Natural killer cell (primary cell): ENCODE measurements around the gene VILL. TPM values are rescaled to one million over a fixed set of nuclear protein-coding genes. Genes with fewer than 3 reads are reported as not detected.
"Not testable (repeated sequence)": the region's sequence is repeated elsewhere in the genome, so short reads cannot be mapped to it uniquely, and the experiment has no call there.

Experiments used
- ATAC-seq, 3 donors: fragments of 150-1000 bp in 2 of 3; fragments of 200-7000 bp in 1 of 3; cut with Tn5 transposase; 1 replicate in 1 of 3; 2 replicates in 2 of 3; pipeline ENCODE4 v1.10.0; 2021; ENCODE audit warnings: mild to moderate bottlenecking in 2 of 3, moderate library complexity in 2 of 3
- DNase-seq, 2 donors: peaks; one replicate each; pipeline versions ENCODE4 v3.0.0 to v3.0.0-alpha.2; 2013 to 2021; ENCODE audit warnings: mixed read lengths in 1 of 2
- H3K27ac ChIP-seq: one replicate; pipeline ENCODE4 v1.5.1; 2013; ENCODE audit warnings: mild to moderate bottlenecking, low read length
- H3K27me3 ChIP-seq: one replicate; pipeline ENCODE4 v1.6.1; 2013; ENCODE audit warnings: low read length; ENCODE audit not compliant: control insufficient read depth, insufficient read depth
- H3K36me3 ChIP-seq: one replicate; pipeline ENCODE4 v1.6.1; 2013; ENCODE audit warnings: low read length; ENCODE audit not compliant: control insufficient read depth, insufficient read depth
- H3K4me1 ChIP-seq: one replicate; pipeline ENCODE4 v1.6.1; 2013; ENCODE audit warnings: low read length; ENCODE audit not compliant: control insufficient read depth, insufficient read depth
- H3K4me3 ChIP-seq: one replicate; pipeline ENCODE4 v1.5.1; 2013; ENCODE audit warnings: low read length
- H3K9me3 ChIP-seq: one replicate; pipeline ENCODE4 v1.6.1; 2013; ENCODE audit warnings: low read length; ENCODE audit not compliant: control insufficient read depth, insufficient read depth
- H3K27ac Mint-ChIP-seq, 2 donors: one replicate each; pipeline ENCODE4 v1.8.0; 2022; ENCODE audit warnings: mild to moderate bottlenecking in 2 of 2, mixed read lengths in 2 of 2, moderate library complexity in 1 of 2
- H3K27me3 Mint-ChIP-seq, 2 donors: one replicate each; pipeline ENCODE4 v1.8.0; 2022; ENCODE audit warnings: low read depth in 2 of 2, mixed read lengths in 2 of 2
- H3K36me3 Mint-ChIP-seq: one replicate; pipeline ENCODE4 v1.8.0; 2022; ENCODE audit warnings: mixed read lengths
- H3K4me1 Mint-ChIP-seq, 2 donors: one replicate each; pipeline ENCODE4 v1.8.0; 2022; ENCODE audit warnings: mixed read lengths in 2 of 2
- H3K4me3 Mint-ChIP-seq: one replicate; pipeline ENCODE4 v1.8.0; 2022; ENCODE audit warnings: mild to moderate bottlenecking, moderate library complexity, mixed read lengths
- H3K9me3 Mint-ChIP-seq, 2 donors: one replicate each; pipeline ENCODE4 v1.8.0; 2022; ENCODE audit warnings: mixed read lengths in 2 of 2
- WGBS: methylation state at CpG from one replicate; pipeline ENCODE4 v1.1.7; 2013; ENCODE audit warnings: missing lambda C conversion rate; ENCODE audit not compliant: insufficient coverage; 5-methylcytosine and 5-hydroxymethylcytosine counted together
- intact Hi-C: fragments of 100-400 bp; cut with micrococcal nuclease; formaldehyde crosslinking; loops from one replicate; pipeline ENCODE4 v1.14.2; 2022
- total RNA-seq, 4 donors: library from RNA; stranded (reverse); fragments of 120-200 nt in 1 of 4; gene quantifications; one replicate each; pipeline versions ENCODE4 v1.2.3 to v1.2.4, GENCODE V29; 2013 to 2022
- TF ChIP-seq, protein P1 (sequence below): fragments of 200-600 bp; IDR thresholded peaks from one replicate; pipeline ENCODE4 v1.8.0; 2022; ENCODE audit warnings: antibody characterized with exemption

Gene VILL
- total RNA-seq, 3 donors from 2014 or later (not counting 1 experiment from before 2014, with no cell fraction given) = 25.6 to 27.8 (median 26.9) TPM

DNA sequence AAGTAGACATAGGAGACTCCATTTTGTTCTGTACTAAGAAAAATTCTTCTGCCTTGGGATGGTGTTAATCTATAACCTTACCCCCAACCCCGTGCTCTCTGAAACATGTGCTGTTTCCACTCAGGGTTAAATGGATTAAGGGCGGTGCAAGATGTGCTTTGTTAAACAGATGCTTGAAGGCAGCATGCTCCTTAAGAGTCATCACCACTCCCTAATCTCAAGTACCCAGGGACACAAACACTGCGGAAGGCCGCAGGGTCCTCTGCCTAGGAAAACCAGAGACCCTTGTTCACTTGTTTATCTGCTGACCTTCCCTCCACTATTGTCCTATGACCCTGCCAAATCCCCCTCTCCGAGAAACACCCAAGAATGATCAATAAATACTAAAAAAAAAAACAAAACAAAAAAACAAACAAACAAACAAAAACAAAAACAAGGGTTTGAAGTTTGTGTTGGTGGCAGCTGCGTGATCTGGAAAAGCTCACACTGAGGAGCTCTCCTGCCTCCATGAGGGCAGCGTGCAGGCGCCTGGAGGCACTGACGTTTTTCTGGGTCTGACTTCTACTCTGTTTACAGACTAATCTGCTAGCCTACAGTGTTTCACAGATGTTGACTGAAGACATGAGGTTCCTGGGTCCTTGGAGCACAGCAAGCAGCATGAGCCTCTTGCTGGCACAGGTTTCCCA, 63.4 kb downstream of the VILL start:
- H3K4me1 Mint-ChIP-seq, H3K4me1 ChIP-seq, H3K27ac Mint-ChIP-seq, H3K9me3 ChIP-seq, H3K27ac ChIP-seq, H3K27me3 Mint-ChIP-seq, H3K36me3 ChIP-seq, H3K27me3 ChIP-seq, H3K36me3 Mint-ChIP-seq, H3K4me3 ChIP-seq, H3K9me3 Mint-ChIP-seq, H3K4me3 Mint-ChIP-seq, intact Hi-C loops, DNase-seq, ATAC-seq: not testable (repeated sequence)
- WGBS = 88% methylated on average over 4 of the region's 9 CpGs

DNA sequence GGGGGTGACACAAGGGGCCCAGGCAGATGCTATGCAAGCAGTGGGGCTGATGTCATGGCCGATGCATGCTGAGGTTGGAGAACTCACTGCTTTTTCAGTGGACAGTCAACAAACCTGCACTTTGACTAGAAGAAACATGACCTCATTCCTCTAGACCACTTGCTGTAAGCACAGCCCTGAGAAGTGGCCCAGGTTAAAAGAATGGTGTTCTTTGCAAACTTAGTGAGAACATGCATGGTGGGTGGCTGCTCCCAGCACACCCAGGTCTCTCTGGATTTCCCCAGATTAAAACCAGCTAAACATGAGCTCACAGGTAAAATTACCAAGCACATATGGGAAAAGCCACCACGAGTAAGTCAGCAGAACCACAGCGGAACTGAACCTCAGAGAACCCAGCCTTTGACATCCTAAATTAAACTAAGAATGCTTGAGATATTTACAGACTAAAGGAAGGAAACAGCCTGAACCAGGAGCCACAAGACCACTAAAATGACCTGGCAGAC, 64.0 kb downstream of the VILL start:
- WGBS = 32% methylated on average over 3 of the region's 3 CpGs
- TF ChIP-seq, protein P1, sequence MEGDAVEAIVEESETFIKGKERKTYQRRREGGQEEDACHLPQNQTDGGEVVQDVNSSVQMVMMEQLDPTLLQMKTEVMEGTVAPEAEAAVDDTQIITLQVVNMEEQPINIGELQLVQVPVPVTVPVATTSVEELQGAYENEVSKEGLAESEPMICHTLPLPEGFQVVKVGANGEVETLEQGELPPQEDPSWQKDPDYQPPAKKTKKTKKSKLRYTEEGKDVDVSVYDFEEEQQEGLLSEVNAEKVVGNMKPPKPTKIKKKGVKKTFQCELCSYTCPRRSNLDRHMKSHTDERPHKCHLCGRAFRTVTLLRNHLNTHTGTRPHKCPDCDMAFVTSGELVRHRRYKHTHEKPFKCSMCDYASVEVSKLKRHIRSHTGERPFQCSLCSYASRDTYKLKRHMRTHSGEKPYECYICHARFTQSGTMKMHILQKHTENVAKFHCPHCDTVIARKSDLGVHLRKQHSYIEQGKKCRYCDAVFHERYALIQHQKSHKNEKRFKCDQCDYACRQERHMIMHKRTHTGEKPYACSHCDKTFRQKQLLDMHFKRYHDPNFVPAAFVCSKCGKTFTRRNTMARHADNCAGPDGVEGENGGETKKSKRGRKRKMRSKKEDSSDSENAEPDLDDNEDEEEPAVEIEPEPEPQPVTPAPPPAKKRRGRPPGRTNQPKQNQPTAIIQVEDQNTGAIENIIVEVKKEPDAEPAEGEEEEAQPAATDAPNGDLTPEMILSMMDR = no peak
- no peak for ATAC-seq

More for the DNA sequence above, 64.0 kb downstream of the VILL start:
- intact Hi-C loops = no loop called here
- Mint-ChIP-seq H3K4me3 (no peak overlapping the region), H3K27ac (no peak overlapping the region), H3K4me1 (no peaks in the 10 kb centered on the region), H3K36me3 (no peaks in the 10 kb centered on the region), H3K27me3 (no peaks in the 10 kb centered on the region), H3K9me3 (no peaks in the 10 kb centered on the region)
- Histone ChIP-seq H3K27me3 (no peaks in the 10 kb centered on the region), H3K9me3 (no peaks in the 10 kb centered on the region), H3K4me1 (no peaks in the 10 kb centered on the region), H3K27ac (no peak overlapping the region), H3K36me3 (no peaks in the 10 kb centered on the region), H3K4me3 (no peak overlapping the region)
- DNase-seq = no peak

Other genes starting within 250 kb of the VILL start
- 1 to 10 TPM in 2 of 3 donors, under 1 TPM in 1; 0.50 to 3.4 (median 1.8) TPM for gene CTDSPL, start 128.9 kb upstream of the VILL start, total RNA-seq
- gene PLCD1, start 38.9 kb downstream of the VILL start, total RNA-seq = 10 to 100 TPM; 27.7 to 38.1 (median 29.4) TPM
- 1 to 10 TPM; 6.1 to 7.5 (median 7.0) TPM for gene DLEC1, start 48.4 kb downstream of the VILL start, total RNA-seq
- gene ACAA1, start 146.3 kb downstream of the VILL start, total RNA-seq = 100 to 1,000 TPM in 1 of 3 donors, 10 to 100 TPM in 2; 79.4 to 101 (median 93.9) TPM
- 10 to 100 TPM; 60.5 to 71.0 (median 67.7) TPM for gene MYD88, start 147.9 kb downstream of the VILL start, total RNA-seq
- 10 to 100 TPM; 37.2 to 46.1 (median 44.0) TPM for gene OXSR1, start 174.8 kb downstream of the VILL start, total RNA-seq